ENCODE measurements around the gene C1QTNF9. TPM values are rescaled to one million over a fixed set of nuclear protein-coding genes. Genes with fewer than 3 reads are reported as not detected.
"Not testable (repeated sequence)": the region's sequence is repeated elsewhere in the genome, so short reads cannot be mapped to it uniquely, and the experiment has no call there.

The C1QTNF9 gene
- total RNA-seq, 1 experiment from 2014 or later, result not detected

DNA sequence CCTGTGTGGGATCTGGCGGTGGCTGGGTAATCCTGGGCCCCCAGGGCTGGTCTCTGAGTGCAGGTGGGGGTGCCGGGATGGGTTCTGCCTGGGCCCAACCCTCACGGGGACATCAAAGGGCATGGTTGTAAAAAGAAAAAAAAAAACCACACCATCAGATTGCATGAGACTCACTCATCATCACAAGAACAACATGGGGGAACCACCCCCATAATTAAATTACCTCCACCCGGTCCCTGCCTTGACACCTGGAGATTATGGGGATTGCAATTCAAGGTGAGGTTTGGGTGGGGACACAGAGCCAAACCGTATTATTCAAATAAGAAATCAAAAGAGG is 14.3 kb downstream of the C1QTNF9 start:
- BruUV-seq (replicated peaks), result no TSS peak
- POLR2A ChIA-PET, result no interaction called here
- no peaks in the 10 kb centered on the region for H3K9me3 ChIP-seq (ENCODE audit: control insufficient read depth, insufficient read depth, low read depth, low read length)
- CTCF ChIA-PET, result no interaction called here
- no peaks in the 10 kb centered on the region for H3K36me3 ChIP-seq (ENCODE audit: control insufficient read depth, insufficient read depth, low read length)
- in situ Hi-C loops (cut with HindIII; ENCODE audit: low pct_unique_long_range_greater_than_20kb, low sequenced_read_pairs), result no loop called here
- no peak overlapping the region for H3K4me3 ChIP-seq (ENCODE audit: low read depth in 2 of 2, low read length in 2 of 2)
- intact Hi-C loops (cut with micrococcal nuclease; ENCODE audit: unreplicated experiment), result no loop called here
- no peak for DNase-seq (ENCODE audit: low read depth, low spot score)
- no peak for ATAC-seq
- no peaks in the 10 kb centered on the region for H3K4me1 ChIP-seq (ENCODE audit: control insufficient read depth, insufficient read depth, low read length)
- TF ChIP-seq POLR2AphosphoS5 (IDR thresholded peaks at IDR 0.05; ENCODE audit: low read depth, low read length), result no peak
- TF ChIP-seq, protein P1, sequence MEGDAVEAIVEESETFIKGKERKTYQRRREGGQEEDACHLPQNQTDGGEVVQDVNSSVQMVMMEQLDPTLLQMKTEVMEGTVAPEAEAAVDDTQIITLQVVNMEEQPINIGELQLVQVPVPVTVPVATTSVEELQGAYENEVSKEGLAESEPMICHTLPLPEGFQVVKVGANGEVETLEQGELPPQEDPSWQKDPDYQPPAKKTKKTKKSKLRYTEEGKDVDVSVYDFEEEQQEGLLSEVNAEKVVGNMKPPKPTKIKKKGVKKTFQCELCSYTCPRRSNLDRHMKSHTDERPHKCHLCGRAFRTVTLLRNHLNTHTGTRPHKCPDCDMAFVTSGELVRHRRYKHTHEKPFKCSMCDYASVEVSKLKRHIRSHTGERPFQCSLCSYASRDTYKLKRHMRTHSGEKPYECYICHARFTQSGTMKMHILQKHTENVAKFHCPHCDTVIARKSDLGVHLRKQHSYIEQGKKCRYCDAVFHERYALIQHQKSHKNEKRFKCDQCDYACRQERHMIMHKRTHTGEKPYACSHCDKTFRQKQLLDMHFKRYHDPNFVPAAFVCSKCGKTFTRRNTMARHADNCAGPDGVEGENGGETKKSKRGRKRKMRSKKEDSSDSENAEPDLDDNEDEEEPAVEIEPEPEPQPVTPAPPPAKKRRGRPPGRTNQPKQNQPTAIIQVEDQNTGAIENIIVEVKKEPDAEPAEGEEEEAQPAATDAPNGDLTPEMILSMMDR (IDR thresholded peaks at IDR 0.05), result no peak
- no peak for TF ChIP-seq SIN3A (IDR thresholded peaks at IDR 0.05; ENCODE audit: borderline replicate concordance, insufficient read depth, low read depth, low read length)
- no peak for TF ChIP-seq REST (IDR thresholded peaks at IDR 0.05; ENCODE audit: insufficient read depth in 1 of 2, low read depth in 2 of 2, low read length in 1 of 2)
- no peak for TF ChIP-seq TCF7L2 (IDR thresholded peaks at IDR 0.05; ENCODE audit: low read depth, low read length)
- H3K27ac ChIP-seq (ENCODE audit: low read length), result no peak overlapping the region
- H3K27me3 ChIP-seq (ENCODE audit: control insufficient read depth, insufficient read depth, low read length), result no peaks in the 10 kb centered on the region

- H3K4me1 ChIP-seq (ENCODE audit: control insufficient read depth, insufficient read depth, low read length); in situ Hi-C loops (cut with HindIII; ENCODE audit: low pct_unique_long_range_greater_than_20kb, low sequenced_read_pairs); ATAC-seq; intact Hi-C loops (cut with micrococcal nuclease; ENCODE audit: unreplicated experiment); H3K36me3 ChIP-seq (ENCODE audit: control insufficient read depth, insufficient read depth, low read length); POLR2A ChIA-PET; BruUV-seq (replicated peaks); CTCF ChIA-PET; DNase-seq (ENCODE audit: low read depth, low spot score); H3K9me3 ChIP-seq (ENCODE audit: control insufficient read depth, insufficient read depth, low read depth, low read length); H3K27ac ChIP-seq (ENCODE audit: low read length); H3K27me3 ChIP-seq (ENCODE audit: control insufficient read depth, insufficient read depth, low read length): not testable (repeated sequence)
- H3K4me3 ChIP-seq (ENCODE audit: low read depth in 2 of 2, low read length in 2 of 2), result peak overlapping the region; percentile 32 to 39
Measured at GRCh38 chr13:24327598-24327997, 18.2 kb downstream of the C1QTNF9 start.

DNA sequence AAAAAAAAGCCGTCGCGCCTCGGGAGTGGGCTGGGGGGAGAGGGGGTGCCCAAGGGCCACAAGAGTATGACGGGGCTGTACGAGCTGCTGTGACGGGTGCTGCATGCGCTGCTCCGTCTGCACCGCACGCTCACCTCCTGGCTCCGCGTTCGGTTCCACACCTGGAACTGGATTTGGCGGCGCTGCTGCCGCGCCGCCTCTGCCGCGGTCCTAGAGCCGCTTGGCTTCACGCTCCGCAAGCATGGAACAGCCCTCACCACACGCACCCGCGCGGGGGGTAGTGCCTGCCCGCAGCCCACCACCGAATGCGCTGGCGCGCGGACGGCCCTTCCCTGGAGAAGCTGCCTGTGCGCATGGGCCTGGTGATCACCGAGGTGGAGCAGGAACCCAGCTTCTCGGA is 18.8 kb downstream of the C1QTNF9 start:
- intact Hi-C loops (cut with micrococcal nuclease; ENCODE audit: unreplicated experiment) (no loop called here), in situ Hi-C loops (cut with HindIII; ENCODE audit: low pct_unique_long_range_greater_than_20kb, low sequenced_read_pairs) (no loop called here)
- peak overlapping the region; percentile 32 to 39 for H3K4me3 ChIP-seq (ENCODE audit: low read depth in 2 of 2, low read length in 2 of 2)
- POLR2A ChIA-PET, result no interaction called here
- no peak overlapping the region for H3K27ac ChIP-seq (ENCODE audit: low read length)
- ATAC-seq, result peak; percentile 82
- CTCF ChIA-PET, result no interaction called here
- no TSS peak for BruUV-seq (replicated peaks)
- DNase-seq (ENCODE audit: low read depth, low spot score), result no peak
- no peaks in the 10 kb centered on the region for H3K27me3 ChIP-seq (ENCODE audit: control insufficient read depth, insufficient read depth, low read length)
- no peaks in the 10 kb centered on the region for H3K4me1 ChIP-seq (ENCODE audit: control insufficient read depth, insufficient read depth, low read length)
- H3K36me3 ChIP-seq (ENCODE audit: control insufficient read depth, insufficient read depth, low read length), result no peaks in the 10 kb centered on the region
- TF ChIP-seq SIN3A (IDR thresholded peaks at IDR 0.05; ENCODE audit: borderline replicate concordance, insufficient read depth, low read depth, low read length), result no peak
- TF ChIP-seq, protein P1 (IDR thresholded peaks at IDR 0.05), result no peak
- no peak for TF ChIP-seq POLR2AphosphoS5 (IDR thresholded peaks at IDR 0.05; ENCODE audit: low read depth, low read length)
- H3K9me3 ChIP-seq (ENCODE audit: control insufficient read depth, insufficient read depth, low read depth, low read length), result no peaks in the 10 kb centered on the region

Measured in Panc1 (cell line).